GM12892 (cell line): ENCODE data around the gene ULK3.

ENCODE experiments used
- POLR2A ChIP-seq: IDR thresholded peaks from 2 replicates; pipeline ENCODE4 v1.6.1; 2011; ENCODE audit warnings: low read depth, low read length, control low read depth
- POLR2AphosphoS5 ChIP-seq: IDR thresholded peaks from 2 replicates; pipeline ENCODE4 v1.6.1; 2011; ENCODE audit warnings: low read depth, low read length, control low read depth

- TF ChIP-seq POLR2A, result no peak
- TF ChIP-seq POLR2AphosphoS5, result no peak
Observed at GRCh38 chr15:74839526-74840395, 3.2 kb downstream of the ULK3 start.
